ENCODE results near the gene NEK10. TPM values are rescaled to one million over a fixed set of nuclear protein-coding genes. Genes with fewer than 3 reads are reported as not detected.

The NEK10 gene
- total and polyA plus RNA-seq, 9 donors = 0.41 to 33.4 (median 1.1) TPM

GRCh38 chr3:27202959-27203358, 166.2 kb downstream of the NEK10 start:
- WGBS, 3 donors = 82 to 95% (median 90%) methylated on average over 1 of the region's 1 CpG
- intact Hi-C loops (cut with DNase I) = no loop called here
- Histone ChIP-seq H3K4me3 (no peak overlapping the region), H3K27me3 (no peaks in the 10 kb centered on the region), H3K36me3 (no peaks in the 10 kb centered on the region), H3K4me1 (ENCODE audit: insufficient read depth) (no peaks in the 10 kb centered on the region), H3K27ac (no peak overlapping the region), H3K9me3 (no peaks in the 10 kb centered on the region)
- no peak for TF ChIP-seq POLR2A (IDR thresholded peaks at IDR 0.05)
- no peak for TF ChIP-seq EP300 (IDR thresholded peaks at IDR 0.05)
- TF ChIP-seq, protein P1, sequence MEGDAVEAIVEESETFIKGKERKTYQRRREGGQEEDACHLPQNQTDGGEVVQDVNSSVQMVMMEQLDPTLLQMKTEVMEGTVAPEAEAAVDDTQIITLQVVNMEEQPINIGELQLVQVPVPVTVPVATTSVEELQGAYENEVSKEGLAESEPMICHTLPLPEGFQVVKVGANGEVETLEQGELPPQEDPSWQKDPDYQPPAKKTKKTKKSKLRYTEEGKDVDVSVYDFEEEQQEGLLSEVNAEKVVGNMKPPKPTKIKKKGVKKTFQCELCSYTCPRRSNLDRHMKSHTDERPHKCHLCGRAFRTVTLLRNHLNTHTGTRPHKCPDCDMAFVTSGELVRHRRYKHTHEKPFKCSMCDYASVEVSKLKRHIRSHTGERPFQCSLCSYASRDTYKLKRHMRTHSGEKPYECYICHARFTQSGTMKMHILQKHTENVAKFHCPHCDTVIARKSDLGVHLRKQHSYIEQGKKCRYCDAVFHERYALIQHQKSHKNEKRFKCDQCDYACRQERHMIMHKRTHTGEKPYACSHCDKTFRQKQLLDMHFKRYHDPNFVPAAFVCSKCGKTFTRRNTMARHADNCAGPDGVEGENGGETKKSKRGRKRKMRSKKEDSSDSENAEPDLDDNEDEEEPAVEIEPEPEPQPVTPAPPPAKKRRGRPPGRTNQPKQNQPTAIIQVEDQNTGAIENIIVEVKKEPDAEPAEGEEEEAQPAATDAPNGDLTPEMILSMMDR (IDR thresholded peaks at IDR 0.05) = no peak
- no peak for DNase-seq

- H3K4me3 ChIP-seq = no peak overlapping the region
- H3K4me1 ChIP-seq (ENCODE audit: insufficient read depth) = no peaks in the 10 kb centered on the region
- H3K9me3 ChIP-seq = no peaks in the 10 kb centered on the region
- intact Hi-C loops (cut with DNase I) = no loop called here
- TF ChIP-seq, protein P1 (IDR thresholded peaks at IDR 0.05) = no peak
- no peak for TF ChIP-seq POLR2A (IDR thresholded peaks at IDR 0.05)
- TF ChIP-seq EP300 (IDR thresholded peaks at IDR 0.05) = no peak
- no peaks in the 10 kb centered on the region for H3K36me3 ChIP-seq
- 51 to 70% (median 56%) methylated on average over 5 of the region's 5 CpGs for WGBS, 3 donors
- H3K27me3 ChIP-seq = no peaks in the 10 kb centered on the region
- DNase-seq = no peak
- H3K27ac ChIP-seq = no peak overlapping the region
Observed at GRCh38 chr3:27201492-27201891, 167.7 kb downstream of the NEK10 start.

DNA sequence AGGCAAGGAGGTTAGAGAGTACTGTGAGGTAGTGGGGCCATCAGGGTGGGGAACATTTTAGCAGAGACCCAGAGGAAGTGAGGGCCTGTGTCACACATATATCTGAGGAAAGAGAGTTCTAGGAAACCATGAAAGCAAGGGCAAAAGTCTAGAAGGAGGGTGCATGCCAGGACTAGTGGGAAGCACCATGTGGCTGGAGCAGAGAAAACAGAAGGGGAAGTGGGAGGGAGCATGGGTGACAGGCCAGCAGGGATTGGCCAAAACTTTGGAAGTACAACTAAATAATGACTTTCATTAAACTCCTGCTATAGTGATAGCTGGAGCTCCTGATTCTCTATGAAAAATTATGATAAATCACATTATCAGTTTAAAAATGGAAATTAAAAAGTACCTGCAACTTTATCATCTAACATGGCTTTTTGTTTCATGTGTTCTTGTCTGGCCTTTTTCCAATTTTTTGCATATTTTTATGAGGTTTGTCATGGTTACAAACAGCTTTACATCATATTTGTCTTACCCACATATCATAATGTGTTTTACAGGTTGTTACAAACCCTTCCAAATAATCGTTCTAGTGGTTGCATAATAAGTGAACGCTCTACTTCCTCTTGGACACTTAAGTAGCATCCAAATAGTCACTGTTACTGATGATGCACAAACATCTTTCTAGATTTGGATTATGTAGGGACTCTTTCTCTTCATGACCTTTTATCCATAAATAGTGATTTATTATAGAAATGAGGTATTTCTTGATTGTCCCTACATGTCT, 168.3 kb downstream of the NEK10 start:
- Histone ChIP-seq H3K4me3 (no peak overlapping the region), H3K9me3 (no peaks in the 10 kb centered on the region), H3K27ac (no peak overlapping the region), H3K27me3 (no peaks in the 10 kb centered on the region), H3K4me1 (ENCODE audit: insufficient read depth) (peaks cover 1% of the 10 kb centered on the region), H3K36me3 (no peaks in the 10 kb centered on the region)
- TF ChIP-seq, protein P1 (IDR thresholded peaks at IDR 0.05) = no peak
- TF ChIP-seq EP300 (IDR thresholded peaks at IDR 0.05) (no peak), POLR2A (IDR thresholded peaks at IDR 0.05) (no peak)
- DNase-seq = no peak
- 63 to 74% (median 64%) methylated on average over 2 of the region's 2 CpGs for whole genome bisulfite sequencing, 3 donors
- intact Hi-C loops (cut with DNase I) = no loop called here

DNA sequence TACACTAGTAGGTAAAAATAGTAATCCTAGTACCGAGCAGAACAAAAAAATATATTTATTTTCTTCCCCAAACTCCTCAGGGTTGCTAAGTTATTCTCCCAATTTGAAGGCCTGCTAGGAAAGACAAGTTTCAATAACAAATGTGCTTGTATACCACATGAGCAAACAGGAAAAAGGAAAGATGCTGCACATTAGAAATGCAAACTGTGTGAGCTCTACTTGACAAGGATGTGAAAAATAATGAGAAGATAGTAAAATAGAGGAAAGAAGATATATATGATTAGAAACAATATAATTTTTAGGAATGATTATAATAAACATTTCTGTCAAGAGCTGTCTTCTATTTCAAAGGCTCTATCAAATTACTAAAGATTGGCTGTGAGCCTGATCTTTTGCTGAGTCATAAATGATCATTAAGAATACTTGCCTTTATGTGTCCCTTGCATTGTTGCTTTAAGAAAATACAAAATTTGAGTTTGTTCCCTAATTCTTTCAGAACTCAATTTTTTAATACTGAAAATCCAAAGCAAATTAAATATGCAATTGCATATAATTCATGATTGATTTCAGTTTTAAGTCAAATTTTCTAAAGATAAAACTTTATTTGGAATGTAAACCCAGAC, 174.2 kb downstream of the NEK10 start:
- H3K27ac ChIP-seq = no peak overlapping the region
- intact Hi-C loops (cut with DNase I) = loop anchor here in 1 of 4 donors (5.0 kb wide), 1 partner anchor 1263 kb away; no protein-coding TSS in a partner anchor
- TF ChIP-seq, protein P1 (IDR thresholded peaks at IDR 0.05) = no peak
- no peak for TF ChIP-seq POLR2A (IDR thresholded peaks at IDR 0.05)
- no peak for TF ChIP-seq EP300 (IDR thresholded peaks at IDR 0.05)

More for the DNA sequence above, 174.2 kb downstream of the NEK10 start:
- WGBS, 3 donors = 0 to 8% (median 0%) methylated on average over 1 of the region's 1 CpG
- no peaks in the 10 kb centered on the region for H3K27me3 ChIP-seq
- no peaks in the 10 kb centered on the region for H3K36me3 ChIP-seq
- no peak overlapping the region for H3K4me3 ChIP-seq
- peaks cover 1% of the 10 kb centered on the region for H3K4me1 ChIP-seq (ENCODE audit: insufficient read depth)
- H3K9me3 ChIP-seq = no peaks in the 10 kb centered on the region
- DNase-seq = no peak

All from ovary (tissue), 9 donors.